Endothelial cell of coronary artery (primary cell): ENCODE results near the gene SNAPC3. TPM values are rescaled to one million over a fixed set of nuclear protein-coding genes. Genes with fewer than 3 reads are reported as not detected.

Experiments used
- total RNA-seq: library from RNA; depleted of rRNA; stranded (reverse); fragments of >200 nt; gene quantifications from 2 replicates; pipeline ENCODE4 v1.2.3, GENCODE V29; 2014

Gene SNAPC3
- 26.3 and 48.8 TPM in 2 replicates for total RNA-seq

DNA sequence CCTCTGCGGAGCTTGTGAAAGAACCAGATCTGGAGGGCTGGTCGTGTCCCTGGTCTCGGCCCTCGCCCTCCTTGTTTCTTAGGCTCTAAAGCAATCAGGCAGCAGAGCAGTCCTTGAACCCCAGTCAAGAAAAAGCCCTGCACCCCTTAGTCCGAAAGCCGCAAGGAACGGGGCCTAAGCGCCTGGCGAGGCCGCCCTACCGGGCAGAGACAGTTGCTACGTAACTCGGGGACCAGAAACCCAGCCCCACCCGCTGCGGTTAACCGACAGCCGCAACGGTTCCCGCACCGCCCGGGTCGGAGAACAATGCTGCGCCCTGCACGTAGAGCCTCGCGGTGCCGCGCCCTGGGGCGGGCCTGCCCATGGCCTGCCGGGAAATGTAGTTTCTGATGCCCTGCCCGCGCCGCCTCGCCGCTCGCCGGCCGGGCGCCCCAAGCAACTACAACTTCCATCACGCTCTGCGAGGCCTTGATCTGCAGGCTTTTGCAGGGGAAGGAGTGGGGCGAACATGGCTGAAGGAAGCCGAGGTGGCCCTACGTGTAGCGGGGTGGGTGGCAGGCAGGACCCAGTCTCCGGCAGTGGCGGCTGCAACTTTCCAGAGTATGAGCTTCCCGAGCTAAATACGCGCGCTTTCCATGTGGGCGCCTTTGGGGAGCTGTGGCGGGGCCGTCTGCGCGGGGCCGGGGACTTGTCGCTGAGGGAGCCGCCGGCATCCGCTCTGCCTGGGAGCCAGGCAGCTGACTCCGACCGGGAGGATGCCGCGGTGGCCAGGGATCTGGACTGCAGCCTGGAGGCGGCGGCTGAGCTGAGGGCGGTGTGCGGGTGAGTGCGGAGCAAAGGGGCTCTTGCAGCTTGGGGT is at the start of gene SNAPC3:
Gene SNAPC3, plus strand, starts transcription at position 505 of the 859 bp plus-strand sequence. Its CDS starts 4 bp downstream, at position 509.

DNA sequence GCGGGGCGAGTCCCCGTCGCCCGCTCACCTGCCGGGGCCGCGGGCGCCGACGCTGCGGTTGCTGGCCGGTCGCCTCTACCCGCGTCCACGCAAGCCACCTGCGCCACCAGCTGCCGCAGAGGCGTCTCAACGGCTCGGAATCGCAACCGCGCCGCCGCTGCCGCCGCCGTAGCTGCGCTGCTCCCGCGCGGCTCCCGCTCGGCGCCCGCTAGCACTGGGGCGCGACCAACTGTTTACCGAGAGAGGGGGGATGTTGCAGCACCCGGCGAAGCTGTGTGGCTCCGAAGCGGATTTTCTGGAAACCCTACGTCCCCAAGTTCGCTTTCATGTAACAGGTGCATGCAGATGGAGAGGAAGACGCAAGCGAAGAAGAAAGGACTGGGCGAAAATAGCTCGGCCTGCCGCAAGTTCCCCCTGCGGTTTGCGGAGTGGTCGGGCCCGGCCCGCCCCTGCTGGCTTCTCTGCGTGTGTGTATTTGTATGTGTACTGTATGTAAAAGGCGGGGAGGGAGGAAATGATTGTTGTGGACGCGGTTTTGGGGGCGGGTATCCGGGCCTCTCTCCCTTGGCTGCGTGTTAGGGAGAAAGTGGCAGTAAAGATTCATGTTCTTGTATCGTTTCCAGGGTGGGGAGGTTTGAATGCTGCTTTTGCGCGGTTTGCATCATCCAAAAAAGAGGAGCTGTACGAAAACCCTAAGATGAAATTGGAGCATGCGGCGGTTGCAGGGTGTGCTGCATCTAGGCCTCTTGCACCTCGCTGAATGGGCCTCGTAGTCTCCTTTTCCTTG is 88.3 kb downstream of the SNAPC3 start, which contains the start of gene PSIP1:
Gene PSIP1, minus strand, starts transcription at position 182 of the 787 bp plus-strand sequence. CDS start 782 bp downstream, outside the sequence.

Other genes with a start within 250 kb of the SNAPC3 start
- 1.9 and 3.6 TPM in 2 replicates for gene TTC39B, start 115.7 kb upstream of the SNAPC3 start, total RNA-seq
- 46.1 and 47.1 TPM in 2 replicates for gene PSIP1, start 88.1 kb downstream of the SNAPC3 start, total RNA-seq
- 0.56 and 0.81 TPM in 2 replicates for gene CCDC171, start 130.2 kb downstream of the SNAPC3 start, total RNA-seq